GM18511 (cell line): ENCODE data around the gene THUMPD2.

Source experiments
- ATAC-seq: cut with Tn5 transposase; IDR thresholded peaks from one replicate; pipeline ENCODE4 v1.9.1; 2021; ENCODE audit warnings: mild to moderate bottlenecking, moderate library complexity; ENCODE audit not compliant: unreplicated experiment

Gene THUMPD2

GRCh38 chr2:39720970-39721369 is 58.1 kb downstream of the THUMPD2 start:
- no peak for ATAC-seq

GRCh38 chr2:39719317-39719716 is 59.7 kb downstream of the THUMPD2 start:
- ATAC-seq = no peak

GRCh38 chr2:39718483-39718882 is 60.6 kb downstream of the THUMPD2 start:
- ATAC-seq = no peak

- no peak for ATAC-seq
These were observed 62.0 kb downstream of the THUMPD2 start for GRCh38 chr2:39717067-39717466.

- ATAC-seq = no peak
These were observed 63.2 kb downstream of the THUMPD2 start for GRCh38 chr2:39715822-39716221.

- no peak for ATAC-seq
These were observed 64.0 kb downstream of the THUMPD2 start for GRCh38 chr2:39715095-39715494.

GRCh38 chr2:39712953-39713352 is 66.1 kb downstream of the THUMPD2 start:
- ATAC-seq = no peak

- no peak for ATAC-seq
These were observed 68.3 kb downstream of the THUMPD2 start for GRCh38 chr2:39710807-39711206.

GRCh38 chr2:39708003-39708402 is 71.1 kb downstream of the THUMPD2 start:
- no peak for ATAC-seq

- no peak for ATAC-seq
These were observed 72.1 kb downstream of the THUMPD2 start for GRCh38 chr2:39706945-39707344.

- ATAC-seq = no peak
These were observed 72.7 kb downstream of the THUMPD2 start for GRCh38 chr2:39706312-39706711.

GRCh38 chr2:39705638-39706037 is 73.4 kb downstream of the THUMPD2 start:
- ATAC-seq = no peak

- ATAC-seq = no peak
These were observed 74.5 kb downstream of the THUMPD2 start for GRCh38 chr2:39704540-39704939.

- no peak for ATAC-seq
These were observed 75.7 kb downstream of the THUMPD2 start for GRCh38 chr2:39703181-39703872.

GRCh38 chr2:39701137-39701536 is 77.9 kb downstream of the THUMPD2 start:
- no peak for ATAC-seq

GRCh38 chr2:39697454-39697853 is 81.6 kb downstream of the THUMPD2 start:
- no peak for ATAC-seq

GRCh38 chr2:39696838-39697237 is 82.2 kb downstream of the THUMPD2 start:
- ATAC-seq = no peak

GRCh38 chr2:39696101-39696553 is 82.9 kb downstream of the THUMPD2 start:
- no peak for ATAC-seq

GRCh38 chr2:39693245-39693644 is 85.8 kb downstream of the THUMPD2 start:
- ATAC-seq = no peak

GRCh38 chr2:39689876-39690275 is 89.2 kb downstream of the THUMPD2 start:
- no peak for ATAC-seq

- ATAC-seq = no peak
These were observed 89.7 kb downstream of the THUMPD2 start for GRCh38 chr2:39689272-39689841.

GRCh38 chr2:39688181-39688580 is 90.9 kb downstream of the THUMPD2 start:
- ATAC-seq = no peak

- no peak for ATAC-seq
These were observed 92.6 kb downstream of the THUMPD2 start for GRCh38 chr2:39686456-39686855.
